ENCODE results near the gene RAB37.
A peak's percentile ranks its signal among the peaks of the same experiment; 100 is the strongest.

Gene RAB37

DNA sequence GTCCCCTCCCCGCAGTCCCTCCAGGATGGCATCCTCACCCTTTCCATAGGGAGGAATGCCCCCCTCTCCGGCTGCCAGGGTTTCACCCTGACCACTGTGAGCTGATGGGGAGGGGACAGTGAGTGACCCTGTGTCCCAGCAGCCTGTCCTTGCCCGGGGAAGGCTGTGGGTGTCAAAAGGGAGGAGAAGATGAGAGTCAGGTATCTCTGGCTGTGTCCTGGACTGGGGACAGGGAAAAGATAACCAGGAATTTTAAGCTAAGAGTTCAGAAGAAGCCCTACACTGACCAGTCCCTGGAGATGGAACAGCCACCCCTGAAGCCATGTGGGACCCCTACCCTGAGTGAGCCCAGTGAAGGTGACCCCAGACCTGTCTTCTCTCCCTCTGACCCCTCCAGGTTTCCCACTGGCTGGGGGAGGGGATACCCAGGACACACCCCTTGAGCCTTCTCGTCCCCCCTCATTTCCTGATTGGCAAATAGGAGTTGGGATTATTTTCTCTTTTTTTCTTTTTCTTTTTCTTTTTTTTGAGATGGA is 27.8 kb downstream of the RAB37 start:
- DNase-seq = no peak

DNA sequence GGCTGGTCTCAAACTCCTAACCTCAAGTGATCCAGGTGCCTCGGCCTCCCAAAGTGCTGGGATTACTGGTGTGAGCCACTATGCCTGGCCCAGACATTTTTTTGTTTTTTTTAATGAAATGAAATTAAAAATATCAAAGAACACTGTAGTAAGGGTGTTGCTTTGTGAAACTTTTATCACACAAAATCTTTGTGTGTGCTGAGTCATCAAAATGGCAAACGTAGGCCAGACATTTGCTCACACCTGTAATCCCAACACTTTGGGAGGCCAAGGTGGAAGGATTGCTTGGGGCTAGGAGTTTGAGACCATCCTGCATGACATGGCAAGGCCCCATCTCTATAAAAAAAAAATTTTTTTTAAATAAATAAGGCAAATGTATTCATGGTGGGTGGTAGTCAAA is 29.4 kb downstream of the RAB37 start:
- DNase-seq = no peak

DNA sequence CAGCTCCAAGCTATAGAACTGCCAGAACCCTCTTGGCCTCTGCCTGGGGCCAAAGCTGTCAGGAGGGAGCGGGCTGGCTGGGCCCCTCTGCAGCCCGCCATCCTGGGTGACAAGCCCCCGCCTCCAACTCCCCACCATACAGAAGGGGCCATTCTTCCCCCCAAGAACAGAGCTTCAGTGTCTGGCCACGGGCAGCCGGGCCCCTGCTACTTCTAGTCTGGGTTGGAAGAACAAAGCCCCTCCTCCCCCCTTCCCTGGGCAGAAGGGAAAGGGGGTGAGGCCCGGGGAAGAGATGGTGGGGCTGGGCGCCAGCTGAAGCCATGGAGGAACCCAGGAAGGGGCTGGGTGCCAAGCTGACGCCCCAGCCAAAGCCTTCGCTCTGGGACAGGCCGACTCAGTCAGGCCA is 30.1 kb downstream of the RAB37 start:
- no peak for DNase-seq

DNA sequence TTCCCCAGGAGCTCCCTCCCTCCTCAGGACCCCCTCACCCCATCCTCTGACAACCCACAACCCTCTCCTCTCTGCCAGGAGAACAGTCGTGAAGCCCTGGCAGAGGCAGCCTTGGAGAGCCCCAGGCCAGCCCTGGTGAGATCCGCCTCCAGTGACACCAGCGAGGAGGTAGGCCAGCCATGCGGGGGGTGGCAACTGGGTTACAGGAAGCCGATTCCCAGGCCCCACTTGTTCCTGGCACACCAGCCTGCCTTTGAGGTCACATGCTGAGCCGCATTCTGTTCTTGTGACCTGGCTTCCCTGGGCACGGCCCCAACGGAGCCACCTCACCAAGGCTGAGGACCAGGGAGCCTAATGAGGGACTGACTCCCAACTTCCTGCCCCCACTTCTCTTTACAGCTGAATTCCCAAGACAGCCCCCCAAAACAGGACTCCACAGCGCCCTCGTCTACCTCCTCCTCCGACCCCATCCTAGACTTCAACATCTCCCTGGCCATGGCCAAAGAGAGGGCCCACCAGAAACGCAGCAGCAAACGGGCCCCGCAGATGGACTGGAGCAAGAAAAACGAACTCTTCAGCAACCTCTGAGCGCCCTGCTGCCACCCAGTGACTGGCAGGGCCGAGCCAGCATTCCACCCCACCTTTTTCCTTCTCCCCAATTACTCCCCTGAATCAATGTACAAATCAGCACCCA is 31.2 kb downstream of the RAB37 start:
- no peak for DNase-seq

DNA sequence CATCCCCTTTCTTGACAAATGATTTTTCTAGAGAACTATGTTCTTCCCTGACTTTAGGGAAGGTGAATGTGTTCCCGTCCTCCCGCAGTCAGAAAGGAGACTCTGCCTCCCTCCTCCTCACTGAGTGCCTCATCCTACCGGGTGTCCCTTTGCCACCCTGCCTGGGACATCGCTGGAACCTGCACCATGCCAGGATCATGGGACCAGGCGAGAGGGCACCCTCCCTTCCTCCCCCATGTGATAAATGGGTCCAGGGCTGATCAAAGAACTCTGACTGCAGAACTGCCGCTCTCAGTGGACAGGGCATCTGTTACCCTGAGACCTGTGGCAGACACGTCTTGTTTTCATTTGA is 31.7 kb downstream of the RAB37 start:
- DNase-seq = no peak

DNA sequence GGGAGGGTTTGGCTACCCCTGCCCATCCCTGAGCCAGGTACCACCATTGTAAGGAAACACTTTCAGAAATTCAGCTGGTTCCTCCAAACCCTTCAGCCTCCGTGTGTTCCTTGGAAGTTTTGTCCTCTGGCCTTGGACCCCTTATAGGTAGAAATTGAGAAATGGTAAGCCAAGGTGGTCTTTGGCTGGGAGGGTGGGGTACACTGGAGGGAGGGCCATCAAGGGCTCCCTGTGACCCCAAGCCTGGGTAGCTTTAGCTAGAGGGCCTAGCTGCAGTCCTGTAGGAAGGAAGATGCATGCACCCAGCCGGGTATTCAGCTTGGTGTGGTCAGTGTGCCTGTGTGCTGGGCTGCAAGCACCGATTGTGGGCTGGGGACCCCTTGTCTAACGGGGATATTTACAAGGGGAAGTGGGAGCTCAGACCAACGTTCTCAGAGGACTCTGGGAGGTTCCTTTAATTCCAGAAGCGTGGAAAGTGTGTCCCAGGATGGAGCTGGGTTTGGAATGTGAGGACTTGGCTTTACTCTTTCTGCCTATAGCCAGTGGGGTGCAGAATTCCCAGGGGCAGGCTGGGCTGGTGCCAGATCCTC is 32.3 kb downstream of the RAB37 start:
- no peak for DNase-seq

DNA sequence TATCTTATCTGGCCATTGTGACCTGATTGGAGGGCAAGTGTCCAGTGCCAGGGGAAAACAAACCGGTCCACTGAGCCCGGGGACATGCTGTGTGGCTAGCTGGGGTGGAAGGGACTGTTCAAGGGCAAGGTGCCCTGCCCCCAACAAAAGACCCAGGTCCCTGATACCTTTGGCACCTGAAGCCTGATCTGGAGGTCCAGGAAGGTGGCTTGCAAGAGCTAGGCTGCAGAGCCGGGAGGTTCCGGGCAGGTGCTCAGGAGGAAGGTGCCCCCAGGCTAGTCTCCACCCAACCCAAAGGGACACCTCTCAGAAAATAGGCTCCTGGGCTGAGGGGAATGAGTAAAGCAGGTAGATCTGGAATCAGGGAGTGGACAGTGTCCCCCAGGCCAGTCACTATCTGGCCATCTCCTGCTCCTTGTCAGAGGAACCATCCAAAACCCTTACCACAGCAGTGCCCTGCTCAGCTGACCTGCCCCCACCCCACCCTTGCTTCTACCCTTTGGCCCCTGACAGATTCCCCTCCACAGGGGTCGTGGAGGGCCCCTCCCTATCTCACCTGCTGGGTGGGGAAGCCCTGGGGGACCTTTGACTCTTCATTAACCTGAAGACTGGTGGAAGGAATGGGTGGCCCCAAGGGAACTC is 32.9 kb downstream of the RAB37 start:
- DNase-seq = no peak

DNA sequence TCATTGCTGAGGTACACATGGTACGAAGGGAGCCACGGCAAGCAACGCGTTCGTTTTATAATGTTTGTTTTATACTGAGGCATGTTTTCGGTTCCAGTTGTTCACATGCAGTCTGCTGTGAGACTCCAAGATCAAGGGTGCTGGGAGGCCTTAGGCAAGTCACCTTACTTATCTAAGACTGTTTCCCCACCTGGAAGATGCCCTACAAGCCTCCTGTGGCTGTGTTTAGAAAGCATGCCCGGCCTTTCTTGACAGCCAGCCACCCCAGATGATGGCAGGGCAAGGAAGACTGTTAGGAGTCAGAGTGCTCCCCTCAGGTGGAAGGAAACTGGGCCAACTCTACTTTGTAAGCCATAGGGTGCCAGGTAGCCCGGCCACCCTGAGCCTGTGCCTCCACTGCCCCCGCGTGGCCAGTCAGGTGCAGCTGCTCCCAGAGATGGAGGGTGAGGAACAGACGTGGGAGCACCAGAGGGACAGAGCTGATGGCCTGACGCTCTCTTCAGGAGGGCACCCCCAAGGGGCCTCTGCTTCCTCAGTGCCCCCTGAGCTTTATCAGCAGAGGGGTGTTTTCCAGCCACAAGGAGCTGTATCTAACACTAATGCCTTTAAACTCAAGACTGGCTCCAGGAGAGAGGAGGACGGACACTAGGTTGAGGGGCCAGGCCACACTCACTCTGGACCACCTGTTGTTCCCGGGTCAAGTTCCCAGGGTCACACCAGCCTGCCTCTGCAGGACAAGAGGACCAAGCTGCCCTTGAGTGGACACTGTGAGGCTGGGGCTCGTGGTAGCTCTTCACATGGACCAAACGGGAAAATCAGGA is 33.7 kb downstream of the RAB37 start:
- peak; percentile 74 to 75 for DNase-seq

DNA sequence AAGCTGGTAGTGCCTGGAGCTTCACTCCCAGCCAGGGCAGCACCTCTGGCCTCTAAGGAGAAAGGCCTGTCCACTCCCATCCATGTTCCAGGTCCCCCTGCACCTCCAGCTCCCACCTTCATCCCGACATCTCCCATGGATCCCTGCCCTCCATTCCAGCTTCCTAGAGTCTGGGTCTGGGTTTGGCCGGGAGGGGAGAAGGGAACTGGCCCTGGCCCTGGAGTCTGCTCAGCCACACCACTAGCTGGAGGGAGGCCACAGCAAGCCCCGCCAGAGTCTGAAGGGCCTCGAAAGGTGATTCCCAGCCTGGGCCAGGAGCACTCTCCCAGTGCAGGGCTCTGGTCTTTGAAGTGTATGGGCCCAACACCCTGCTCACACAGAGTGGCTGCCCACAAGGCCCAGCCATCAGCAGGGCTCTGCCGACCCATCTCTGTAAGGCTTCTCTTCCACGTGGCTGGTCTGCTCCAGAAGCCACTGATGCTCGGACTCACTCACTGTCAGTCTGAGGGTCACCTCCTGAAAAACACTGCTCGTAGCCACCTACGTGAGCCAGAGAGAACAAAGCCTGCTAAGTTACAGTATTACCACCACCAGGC is 34.4 kb downstream of the RAB37 start:
- no peak for DNase-seq

DNA sequence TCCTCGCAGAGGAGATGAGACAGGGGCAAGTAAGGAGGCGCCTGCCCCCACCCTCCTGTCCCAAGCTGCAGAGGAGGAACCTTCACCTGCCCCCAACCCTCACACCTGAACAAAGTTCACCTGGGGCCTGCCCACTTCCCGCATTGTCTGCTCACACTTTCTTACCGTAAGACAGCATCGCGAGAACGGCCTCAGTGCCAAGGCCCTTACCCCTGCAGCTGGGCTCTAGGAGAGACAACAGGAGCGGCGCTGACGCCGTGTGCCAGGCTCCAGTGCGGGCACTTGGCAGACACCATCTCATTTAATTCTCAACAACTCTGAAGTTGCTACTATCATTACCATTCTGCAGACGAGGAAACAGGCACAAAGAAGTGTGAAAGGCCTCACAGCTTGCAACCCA is 35.0 kb downstream of the RAB37 start:
- DNase-seq = no peak

DNA sequence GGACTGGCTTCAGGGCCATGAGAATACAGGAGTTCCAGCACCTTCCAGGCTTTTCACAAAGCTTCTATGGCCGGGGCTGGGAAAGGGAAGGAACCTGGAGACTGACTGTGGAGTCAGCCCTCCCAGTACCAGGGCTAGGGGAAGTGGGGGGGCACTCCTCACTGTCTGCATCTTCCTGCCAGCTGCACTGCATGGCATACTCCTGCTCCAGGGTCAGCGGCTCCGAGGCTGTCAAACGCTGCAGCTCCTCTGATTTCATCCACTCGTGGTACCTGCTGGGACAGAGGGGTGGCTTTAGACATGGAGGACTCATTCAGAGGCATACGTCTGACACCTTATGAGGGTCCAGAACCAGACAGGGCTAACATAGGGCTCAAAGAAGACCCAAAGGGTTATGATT is 36.4 kb downstream of the RAB37 start:
- no peak for DNase-seq

DNA sequence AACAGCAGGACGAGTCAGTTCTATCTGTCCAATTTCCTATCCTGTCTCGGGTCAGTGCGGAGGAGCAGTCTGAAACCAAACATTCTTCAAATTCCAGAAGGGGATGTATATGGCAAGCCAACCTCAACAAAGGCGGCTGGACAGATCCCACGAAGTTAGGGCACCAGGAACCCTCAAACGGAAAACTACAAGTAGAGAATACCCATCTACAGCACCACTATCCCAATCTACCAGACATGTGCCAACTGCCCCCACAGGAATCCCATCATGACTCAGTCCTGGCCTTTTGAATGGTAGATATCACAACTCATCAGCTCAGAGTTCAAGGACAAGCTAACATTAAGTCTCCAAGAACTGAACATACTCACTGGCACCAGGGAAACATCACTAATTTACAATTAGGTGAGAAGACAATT is 36.8 kb downstream of the RAB37 start:
- DNase-seq = no peak

DNA sequence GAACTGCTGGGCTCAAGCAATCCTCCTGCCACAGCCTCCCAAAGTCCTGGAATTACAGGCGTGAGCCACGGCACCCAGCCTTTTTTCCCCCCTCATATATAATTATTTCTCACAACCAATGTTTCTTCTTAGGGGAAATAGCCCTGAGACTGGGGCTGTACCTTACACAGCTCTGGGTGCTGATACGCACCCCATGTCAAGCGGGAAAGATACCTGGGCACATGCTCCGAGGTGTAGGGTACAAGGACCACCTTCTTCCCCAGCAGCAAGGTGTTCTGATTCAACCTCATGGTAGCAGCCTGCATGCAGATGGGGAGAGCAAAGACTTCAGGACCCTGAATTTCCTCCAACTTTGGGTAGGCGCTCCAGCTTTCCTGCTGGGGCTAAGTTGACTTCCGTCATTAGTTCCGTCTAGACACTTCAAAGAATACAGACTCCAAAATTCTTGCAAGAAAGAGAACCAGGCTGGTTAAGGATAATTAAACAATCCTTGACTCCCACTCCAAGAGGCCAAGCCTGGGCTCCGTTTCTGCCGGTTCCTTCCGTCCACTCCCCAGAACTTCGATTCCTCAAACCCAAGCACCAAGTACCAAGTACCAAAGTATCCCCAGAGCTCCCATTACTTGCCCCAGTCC is 38.5 kb downstream of the RAB37 start:
- DNase-seq = no peak

DNA sequence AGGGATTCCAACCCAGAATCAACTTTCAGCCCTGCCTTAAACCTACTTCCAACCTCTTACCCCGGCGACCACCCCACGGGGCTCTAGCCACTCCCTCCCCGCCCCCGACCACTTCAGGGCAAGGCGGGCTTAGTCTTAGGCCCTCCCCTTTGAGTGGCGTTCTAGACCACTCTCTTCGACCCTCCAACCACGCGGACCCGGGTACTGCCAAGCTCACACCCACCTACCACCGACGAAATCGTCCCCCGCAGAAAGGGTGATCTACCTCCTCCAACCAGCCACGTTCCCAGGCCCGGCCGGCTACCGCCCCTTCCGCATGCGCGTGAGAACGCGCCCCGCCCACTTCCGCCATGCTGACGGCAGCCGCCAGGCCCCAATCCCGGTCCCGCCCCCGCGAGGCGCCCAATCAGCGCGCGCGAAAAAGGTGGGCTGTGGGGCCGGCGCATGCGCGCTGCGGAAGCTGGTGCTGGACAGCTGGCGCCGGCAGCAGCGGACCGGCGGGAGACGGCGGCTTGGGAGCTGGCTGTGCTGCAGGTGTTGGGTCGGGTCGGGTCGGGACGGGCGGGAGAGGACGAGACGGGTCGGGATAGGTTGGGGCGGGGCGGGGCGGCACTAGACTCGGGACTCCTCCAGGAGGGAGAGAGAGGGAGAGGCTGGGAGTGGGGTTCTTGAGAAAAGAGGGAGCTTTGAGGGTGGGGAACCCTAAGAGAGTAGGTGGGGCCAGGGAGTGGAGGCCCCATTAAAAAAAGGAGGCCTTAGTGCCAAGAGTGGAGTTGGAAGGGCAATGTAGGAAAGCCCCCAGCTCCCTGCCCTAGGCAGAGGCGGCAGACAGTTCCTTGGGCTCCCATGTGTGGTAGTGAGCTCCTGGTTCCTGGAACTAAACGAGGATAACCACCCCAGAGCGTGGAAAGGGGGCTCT is 39.2 kb downstream of the RAB37 start, which contains the start of gene NAT9:
NAT9 (minus strand) TSS at position 302 of the 919 bp plus-strand sequence. CDS start 647 bp downstream, outside the sequence.
- peak; percentile 99 to 100 for DNase-seq

DNA sequence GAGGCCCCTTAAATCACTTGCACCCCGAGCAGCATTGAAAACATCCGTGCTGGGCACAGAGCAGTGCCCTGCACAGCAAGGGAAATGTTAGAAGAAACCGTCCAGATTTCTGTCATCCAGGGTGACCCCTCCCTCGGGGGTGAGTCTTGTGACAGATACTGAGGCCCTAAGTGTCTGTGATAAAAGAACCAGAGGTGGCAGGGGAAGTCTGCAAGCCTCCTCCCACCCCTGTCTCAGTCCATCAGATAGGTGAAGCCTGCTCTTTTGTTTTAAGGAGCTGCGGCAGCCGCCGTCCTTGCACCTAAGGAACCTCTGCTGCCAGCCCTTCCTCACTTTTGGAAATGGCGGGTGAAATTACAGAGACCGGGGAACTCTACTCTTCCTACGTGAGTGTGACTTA is 39.9 kb downstream of the RAB37 start:
- no peak for DNase-seq

DNA sequence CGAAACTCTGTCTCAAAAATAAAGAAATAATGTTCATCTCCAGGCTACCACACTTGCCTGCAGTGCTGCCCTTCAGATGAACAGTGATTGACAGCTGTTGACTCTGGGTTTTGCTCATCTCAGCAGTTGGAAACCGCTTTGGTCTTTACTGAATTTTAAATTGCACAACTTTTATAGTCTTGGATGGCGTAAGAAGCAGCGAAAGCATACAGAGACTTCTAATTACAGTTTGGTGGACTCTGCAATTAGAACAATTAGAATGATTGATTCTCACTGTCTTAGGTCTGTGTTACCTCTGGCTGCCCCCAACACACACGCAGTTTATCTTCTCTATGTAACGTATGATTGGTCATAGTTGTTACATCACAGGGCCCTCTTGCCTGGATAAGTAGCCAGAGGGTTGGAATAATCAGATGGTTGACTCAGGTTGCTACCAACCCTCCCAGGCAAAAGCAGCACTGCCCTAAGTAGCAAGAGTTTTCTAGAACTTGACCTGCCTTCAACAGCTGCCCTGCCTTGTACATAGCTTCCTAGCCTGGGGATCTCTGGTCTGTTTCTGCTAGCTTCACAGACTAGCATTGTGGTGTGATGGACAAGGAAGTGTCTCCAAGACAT is 41.0 kb downstream of the RAB37 start:
- no peak for DNase-seq

DNA sequence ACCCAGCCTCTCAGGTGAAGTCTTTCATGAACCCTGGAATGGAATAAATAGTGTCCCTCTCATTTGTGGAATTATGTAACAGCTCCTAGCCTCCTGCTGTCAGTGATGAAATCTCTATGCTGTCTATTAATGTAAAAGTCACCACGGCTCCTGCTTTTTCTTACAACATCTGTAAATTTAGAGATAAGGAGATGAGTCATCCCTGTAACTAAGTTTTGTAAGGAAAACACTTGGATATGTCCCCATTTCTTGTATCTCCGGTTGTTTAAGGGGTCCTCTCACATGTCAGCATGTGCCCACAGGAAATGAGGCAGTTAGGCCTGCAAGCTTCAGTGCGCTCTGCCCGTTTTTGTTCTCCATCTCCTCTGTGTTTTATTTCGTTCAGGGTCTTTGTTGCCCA is 41.9 kb downstream of the RAB37 start:
- DNase-seq = no peak

DNA sequence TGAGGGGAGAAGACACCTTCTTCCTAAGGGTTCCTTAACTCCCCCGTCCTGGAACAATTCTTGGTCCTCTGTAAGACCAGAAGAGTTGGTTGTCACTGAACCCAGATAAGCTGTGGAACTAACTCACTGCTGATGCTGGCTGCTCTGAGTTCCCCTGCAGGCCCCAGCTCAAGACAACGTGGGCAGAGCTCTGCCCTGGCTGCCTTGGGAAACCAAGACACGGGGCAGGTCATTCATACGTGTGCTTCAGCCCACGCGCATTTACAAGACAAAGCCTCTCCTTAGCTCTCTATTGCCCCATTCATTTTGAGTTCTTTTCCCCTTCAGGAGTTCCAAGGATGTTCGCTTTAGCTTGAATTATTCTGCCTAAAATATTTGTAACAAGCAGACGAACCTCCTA is 42.4 kb downstream of the RAB37 start:
- DNase-seq = no peak

DNA sequence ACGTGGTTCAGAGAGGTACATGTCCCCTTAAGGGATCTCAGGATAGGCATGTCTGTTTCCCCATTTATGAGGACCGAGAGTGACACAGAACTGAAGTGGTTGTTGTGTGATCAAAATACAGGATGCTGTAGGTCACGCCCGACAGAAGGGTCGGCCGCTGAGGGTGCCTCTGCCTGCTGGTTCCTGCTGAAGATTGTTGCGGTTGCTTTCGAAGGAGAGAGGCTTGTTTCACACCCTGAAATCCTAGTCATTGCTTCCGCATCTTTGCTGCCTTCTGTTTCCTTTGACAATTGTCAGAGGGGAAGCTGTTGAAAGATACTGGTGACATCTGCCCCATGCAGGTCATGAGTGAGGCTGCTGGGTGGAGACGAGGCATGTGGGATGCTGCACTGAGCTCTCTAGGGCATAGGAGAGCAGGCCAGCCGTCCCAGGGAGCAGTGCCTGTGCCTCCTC is 42.9 kb downstream of the RAB37 start:
- peak; percentile 36 to 42 for DNase-seq

DNA sequence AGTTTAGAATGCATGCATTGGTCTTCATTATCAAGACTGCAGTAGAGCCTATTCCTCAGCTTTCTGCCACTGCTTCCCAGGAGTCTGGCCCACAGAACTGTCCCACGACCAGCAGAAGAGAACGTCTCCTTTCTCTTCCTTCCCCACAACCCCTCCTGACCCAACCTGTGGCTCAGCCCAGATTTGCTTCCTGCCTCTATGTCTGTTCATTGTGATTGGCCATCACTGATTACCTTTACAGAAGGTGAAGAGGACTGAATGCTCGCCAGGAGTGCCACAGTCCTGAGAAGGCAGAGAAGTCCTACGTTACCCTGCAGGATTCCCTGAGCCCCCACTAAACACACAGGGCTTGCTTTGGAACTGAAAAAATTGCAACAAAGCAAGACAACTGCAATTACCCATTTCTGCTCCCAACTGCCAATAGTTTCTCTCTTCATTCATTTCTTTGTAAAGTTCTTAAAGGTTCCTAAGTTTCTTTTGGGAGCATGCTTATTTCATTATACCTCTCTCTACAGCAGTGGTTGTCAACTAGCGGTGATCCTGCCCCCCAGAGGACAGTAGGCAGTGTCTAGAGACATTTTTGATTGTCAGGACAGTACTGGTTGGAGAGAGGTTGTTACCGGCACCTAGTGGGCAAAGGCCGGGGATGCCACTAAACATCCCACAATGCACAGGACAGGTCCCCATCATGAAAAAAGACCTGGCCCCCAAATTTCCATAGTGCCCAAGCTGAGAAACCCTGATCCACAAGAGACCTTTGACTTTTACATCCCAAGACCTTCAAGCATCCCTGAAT is 43.6 kb downstream of the RAB37 start:
- no peak for DNase-seq

All from activated CD4-positive, alpha-beta T cell treated with anti-CD3 and anti-CD28 coated beads for 4 hours (primary cell).